ENCODE measurements around the gene FSD1L. TPM values are rescaled to one million over a fixed set of nuclear protein-coding genes. Genes with fewer than 3 reads are reported as not detected.

FSD1L gene
- total RNA-seq, 1 experiment from 2014 or later = 5.5 TPM

GRCh38 chr9:105485131-105485530, 37.3 kb downstream of the FSD1L start:
- no peak overlapping the region for H4K8ac ChIP-seq (replicated peaks; ENCODE audit: insufficient read length, low read depth, low read length)
- H2BK12ac ChIP-seq (ENCODE audit: insufficient read length, low read depth, low read length) = no peak overlapping the region
- Mint-ChIP-seq H3K4me3 (no peak overlapping the region), H3K9me3 (no peaks in the 10 kb centered on the region; a peak in 1 of 5 replicates), H3K27me3 (ENCODE audit: low read depth) (no peaks in the 10 kb centered on the region), H3K27ac (no peak overlapping the region), H3K4me1 (no peaks in the 10 kb centered on the region), H3K36me3 (ENCODE audit: insufficient read depth in 1 of 3, low read depth in 3 of 3) (peaks cover 13 to 25% (median 13%) of the 10 kb centered on the region in 3 experiments)
- DNase-seq = no peak
- H4K5ac ChIP-seq (ENCODE audit: insufficient read length, low read depth, low read length) = no peak overlapping the region
- no peak overlapping the region for H3K4me2 ChIP-seq (ENCODE audit: insufficient read depth, insufficient read length, low read length)
- H3K23ac ChIP-seq (ENCODE audit: insufficient read length, low read depth, low read length) = no peak overlapping the region
- no peak overlapping the region for H3K18ac ChIP-seq (ENCODE audit: insufficient read length, low read depth, low read length)
- no peaks in the 10 kb centered on the region for H3K4me1 ChIP-seq (ENCODE audit: insufficient read depth, low read length)
- H3K23me2 ChIP-seq (ENCODE audit: insufficient read length, low read depth, low read length, poor library complexity, severe bottlenecking) = no peaks in the 10 kb centered on the region
- no peak overlapping the region for H3K27ac ChIP-seq (ENCODE audit: insufficient read length, low read depth, low read length)
- TF ChIP-seq CTCF (conservative IDR thresholded peaks at IDR 0.05) = no peak
- no peak overlapping the region for H4K91ac ChIP-seq (ENCODE audit: insufficient read length, low read depth, low read length)
- H2BK5ac ChIP-seq (ENCODE audit: insufficient read length, low read length) = no peak overlapping the region
- H3K4ac ChIP-seq (ENCODE audit: low read depth, low read length) = no peak overlapping the region
- no peaks in the 10 kb centered on the region for H3K27me3 ChIP-seq (ENCODE audit: insufficient read depth, low read length)
- H3K56ac ChIP-seq (ENCODE audit: insufficient read length, low read depth, low read length) = no peak overlapping the region
- H3K9ac ChIP-seq (ENCODE audit: extremely low read depth, insufficient read length, low read length) = no peak overlapping the region
- no peak overlapping the region for H2BK120ac ChIP-seq (ENCODE audit: low read depth, low read length, poor library complexity, severe bottlenecking)
- no peak overlapping the region for H3K14ac ChIP-seq (ENCODE audit: insufficient read depth, low read length)
- H3T11ph ChIP-seq (ENCODE audit: low read length) = no peak overlapping the region
- H2AK5ac ChIP-seq (ENCODE audit: insufficient read length, low read length) = no peak overlapping the region
- H4K20me1 ChIP-seq (ENCODE audit: control insufficient read depth, insufficient read depth, insufficient read length) = no peaks in the 10 kb centered on the region
- no peaks in the 10 kb centered on the region for H3K79me2 ChIP-seq (ENCODE audit: insufficient read depth, low read length)
- H2AFZ ChIP-seq (ENCODE audit: low read length) = no peak overlapping the region
- no peaks in the 10 kb centered on the region for H3K9me3 ChIP-seq (ENCODE audit: control insufficient read depth, low read depth, low read length)
- H3K79me1 ChIP-seq (ENCODE audit: insufficient read depth, low read depth, low read length, poor library complexity, severe bottlenecking) = no peaks in the 10 kb centered on the region
- no peak overlapping the region for H2BK20ac ChIP-seq (ENCODE audit: low read depth, low read length, poor library complexity, severe bottlenecking)
- no peak overlapping the region for H2BK15ac ChIP-seq (ENCODE audit: low read depth, low read length)

Data from H9 (cell line).